Measurements from ENCODE around the gene IMP3. TPM values are rescaled to one million over a fixed set of nuclear protein-coding genes. Genes with fewer than 3 reads are reported as not detected.

IMP3 gene
- total RNA-seq, 4 donors from 2014 or later = 129 to 173 (median 140) TPM

DNA sequence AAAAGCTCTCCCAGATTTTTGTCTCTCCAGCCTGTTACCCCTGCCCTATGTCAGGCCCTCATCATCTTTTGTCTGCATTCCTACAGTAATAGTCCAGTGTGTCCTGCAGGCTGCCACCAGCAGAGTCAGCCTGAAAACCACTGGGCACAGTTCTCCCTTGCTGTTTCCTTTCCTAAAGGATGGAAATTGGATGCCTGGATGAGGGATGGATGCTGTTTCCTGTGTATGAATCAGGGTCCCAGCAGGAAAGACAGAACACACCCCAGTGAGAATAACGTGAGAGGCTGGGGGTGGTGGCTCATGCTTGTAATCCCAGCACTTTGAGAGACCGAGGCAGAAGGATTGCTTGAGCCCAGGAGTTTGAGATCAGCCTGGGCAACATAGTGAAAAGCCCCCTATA lies 4.4 kb upstream of the IMP3 start:
- no peaks in the 10 kb centered on the region for H3K9me3 ChIP-seq
- TF ChIP-seq POLR2A (IDR thresholded peaks at IDR 0.05) = no peak
- TF ChIP-seq, protein P1, sequence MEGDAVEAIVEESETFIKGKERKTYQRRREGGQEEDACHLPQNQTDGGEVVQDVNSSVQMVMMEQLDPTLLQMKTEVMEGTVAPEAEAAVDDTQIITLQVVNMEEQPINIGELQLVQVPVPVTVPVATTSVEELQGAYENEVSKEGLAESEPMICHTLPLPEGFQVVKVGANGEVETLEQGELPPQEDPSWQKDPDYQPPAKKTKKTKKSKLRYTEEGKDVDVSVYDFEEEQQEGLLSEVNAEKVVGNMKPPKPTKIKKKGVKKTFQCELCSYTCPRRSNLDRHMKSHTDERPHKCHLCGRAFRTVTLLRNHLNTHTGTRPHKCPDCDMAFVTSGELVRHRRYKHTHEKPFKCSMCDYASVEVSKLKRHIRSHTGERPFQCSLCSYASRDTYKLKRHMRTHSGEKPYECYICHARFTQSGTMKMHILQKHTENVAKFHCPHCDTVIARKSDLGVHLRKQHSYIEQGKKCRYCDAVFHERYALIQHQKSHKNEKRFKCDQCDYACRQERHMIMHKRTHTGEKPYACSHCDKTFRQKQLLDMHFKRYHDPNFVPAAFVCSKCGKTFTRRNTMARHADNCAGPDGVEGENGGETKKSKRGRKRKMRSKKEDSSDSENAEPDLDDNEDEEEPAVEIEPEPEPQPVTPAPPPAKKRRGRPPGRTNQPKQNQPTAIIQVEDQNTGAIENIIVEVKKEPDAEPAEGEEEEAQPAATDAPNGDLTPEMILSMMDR (IDR thresholded peaks at IDR 0.05) = no peak
- no peak overlapping the region for H3K4me3 ChIP-seq
- H3K36me3 ChIP-seq = peaks cover 0 to 2% (median 0%) of the 10 kb centered on the region in 3 donors
- 45 to 71% methylated on average over 2 of the region's 2 CpGs for WGBS, 2 donors
- no peak for DNase-seq
- peaks cover 22 to 42% (median 26%) of the 10 kb centered on the region in 3 donors for H3K4me1 ChIP-seq
- intact Hi-C loops (cut with DNase I) = no loop called here
- H3K27ac ChIP-seq = no peak overlapping the region
- H3K27me3 ChIP-seq = no peaks in the 10 kb centered on the region

DNA sequence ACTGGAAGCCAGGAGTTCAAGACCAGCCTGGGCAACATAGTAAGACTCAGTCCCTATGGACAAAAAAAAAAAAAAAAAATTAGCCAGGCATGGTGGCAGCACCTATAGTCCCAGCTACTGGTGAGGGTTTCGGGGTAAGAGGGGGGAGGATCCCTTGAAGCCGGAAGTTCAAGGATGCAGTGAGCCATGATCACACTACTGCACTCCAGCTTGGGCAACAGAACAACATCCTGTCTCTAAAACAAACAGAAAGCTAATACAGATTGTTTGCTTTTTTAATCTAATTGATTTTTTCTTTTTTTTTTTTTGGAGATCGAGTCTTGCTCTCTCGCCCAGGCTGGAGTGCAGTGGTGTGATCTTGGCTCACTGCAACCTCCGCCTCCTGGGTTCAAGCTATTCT lies 1.6 kb upstream of the IMP3 start:
- peaks cover 34 to 53% (median 36%) of the 10 kb centered on the region in 3 donors for H3K4me1 ChIP-seq
- no peaks in the 10 kb centered on the region for H3K9me3 ChIP-seq
- H3K36me3 ChIP-seq = peaks cover 0 to 10% (median 0%) of the 10 kb centered on the region in 3 donors
- H3K27me3 ChIP-seq = no peaks in the 10 kb centered on the region
- DNase-seq = no peak
- TF ChIP-seq, protein P1 (IDR thresholded peaks at IDR 0.05) = no peak
- TF ChIP-seq POLR2A (IDR thresholded peaks at IDR 0.05) = no peak
- intact Hi-C loops (cut with DNase I) = no loop called here
- 77 to 90% methylated on average over 5 of the region's 5 CpGs for WGBS, 2 donors
- no peak overlapping the region for H3K4me3 ChIP-seq
- H3K27ac ChIP-seq = no peak overlapping the region

DNA sequence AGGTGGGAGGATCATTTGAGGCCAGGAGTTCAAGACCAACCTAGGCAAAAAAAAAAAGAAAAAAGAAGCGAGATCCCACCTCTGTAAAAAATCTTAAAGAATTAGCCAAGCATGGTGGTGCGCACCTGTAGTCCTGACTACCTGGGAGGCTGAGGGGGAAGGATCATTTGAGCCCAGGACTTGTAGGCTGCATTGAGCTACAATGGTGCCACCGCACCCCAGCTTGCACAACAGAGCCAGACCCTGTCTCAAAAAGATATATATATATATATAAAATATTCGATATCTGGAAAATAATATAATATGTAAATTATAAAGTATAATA lies 1.1 kb upstream of the IMP3 start:
- Histone ChIP-seq H3K27me3 (no peaks in the 10 kb centered on the region), H3K4me3 (peak overlapping the region in 1 of 4 donors; percentile 79), H3K27ac (peak overlapping the region in 3 of 4 donors; percentile 92 to 98 (median 93)), H3K9me3 (no peaks in the 10 kb centered on the region), H3K4me1 (peaks cover 32 to 53% (median 32%) of the 10 kb centered on the region in 3 donors), H3K36me3 (peaks cover 0 to 10% (median 0%) of the 10 kb centered on the region in 3 donors)
- intact Hi-C loops (cut with DNase I) = no loop called here
- DNase-seq = no peak
- TF ChIP-seq, protein P1 (IDR thresholded peaks at IDR 0.05) = no peak
- no peak for TF ChIP-seq POLR2A (IDR thresholded peaks at IDR 0.05)
- WGBS, 2 donors = 67 to 77% methylated on average over 4 of the region's 4 CpGs

DNA sequence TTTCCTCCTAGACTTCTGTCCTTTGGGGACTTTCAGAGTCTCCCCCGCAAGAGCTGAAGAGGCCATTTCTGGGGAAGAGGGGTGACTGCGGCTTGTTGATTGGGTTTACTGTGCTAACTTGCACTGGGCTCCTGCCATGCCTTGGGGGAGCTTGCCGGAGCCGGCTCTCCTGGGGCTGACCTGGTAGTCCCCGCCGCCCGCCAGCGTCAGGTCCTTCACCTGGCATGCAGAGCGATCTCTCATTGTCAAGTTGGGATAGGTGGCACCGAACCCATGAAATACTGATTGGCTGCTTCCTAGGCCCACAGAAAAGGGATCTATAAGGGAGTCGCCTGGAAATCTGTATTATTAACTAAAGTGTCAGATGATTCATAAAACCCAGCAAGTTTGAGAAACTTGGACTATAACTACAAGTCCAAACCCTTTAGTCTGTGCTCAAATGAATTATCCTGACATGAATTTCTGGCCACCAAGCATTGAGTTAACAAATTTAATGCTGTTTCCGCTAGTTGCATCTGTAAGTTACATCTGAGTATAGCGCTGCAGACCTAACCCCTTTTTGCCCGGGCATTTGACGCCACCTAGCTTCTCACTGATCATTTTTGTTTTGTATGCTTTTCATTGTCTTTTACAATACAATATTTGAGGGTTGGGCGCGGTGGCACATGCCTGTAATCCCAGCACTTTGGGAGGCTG lies 607 bp upstream of the IMP3 start:
- TF ChIP-seq, protein P1 (IDR thresholded peaks at IDR 0.05) = peak in 5 of 6 experiments; percentile 29 to 43 (median 34)
- no peak for TF ChIP-seq POLR2A (IDR thresholded peaks at IDR 0.05)
- DNase-seq = no peak
- peak overlapping the region; percentile 78 to 94 (median 84) for H3K4me3 ChIP-seq
- 3 to 5% methylated on average over 7 to 9 of the region's 17 CpGs for WGBS, 2 donors
- H3K27ac ChIP-seq = peak overlapping the region; percentile 92 to 98 (median 95)
- no peaks in the 10 kb centered on the region for H3K27me3 ChIP-seq
- no peaks in the 10 kb centered on the region for H3K9me3 ChIP-seq
- H3K36me3 ChIP-seq = peaks cover 0 to 10% (median 0%) of the 10 kb centered on the region in 3 donors
- intact Hi-C loops (cut with DNase I) = no loop called here
- peaks cover 28 to 53% (median 29%) of the 10 kb centered on the region in 3 donors for H3K4me1 ChIP-seq

DNA sequence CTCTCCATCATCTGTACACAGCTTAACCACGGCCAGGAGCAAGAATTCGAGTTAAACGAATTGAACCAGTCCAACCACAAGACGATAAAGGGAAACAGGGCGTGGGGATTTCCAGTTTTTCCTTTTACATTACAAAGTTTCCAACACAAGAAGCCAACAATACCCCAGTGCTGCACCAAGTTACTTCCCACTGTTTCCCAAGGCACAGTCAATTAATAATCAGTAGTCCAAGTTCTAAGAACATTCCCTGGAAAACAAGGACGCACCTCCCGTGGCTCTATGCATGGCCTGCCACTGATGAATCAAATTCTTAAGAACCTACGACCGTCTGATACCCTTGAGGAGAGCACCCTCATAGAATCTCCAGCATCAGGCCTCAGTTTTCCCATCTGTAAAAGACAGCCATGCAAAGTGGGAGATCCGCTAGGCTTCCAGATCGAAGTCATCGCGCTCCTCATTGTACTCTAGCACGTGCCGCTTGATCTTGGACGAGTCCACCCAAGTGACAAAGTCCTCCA lies 774 bp downstream of the IMP3 start:
- H3K4me1 ChIP-seq = peaks cover 28 to 57% (median 29%) of the 10 kb centered on the region in 3 donors
- no peaks in the 10 kb centered on the region for H3K27me3 ChIP-seq
- peaks cover 0 to 10% (median 0%) of the 10 kb centered on the region in 3 donors for H3K36me3 ChIP-seq
- no peaks in the 10 kb centered on the region for H3K9me3 ChIP-seq
- no peak for DNase-seq
- no peak for TF ChIP-seq POLR2A (IDR thresholded peaks at IDR 0.05)
- TF ChIP-seq, protein P1 (IDR thresholded peaks at IDR 0.05) = no peak
- H3K27ac ChIP-seq = peak overlapping the region; percentile 92 to 98 (median 95)
- H3K4me3 ChIP-seq = peak overlapping the region; percentile 78 to 94 (median 84)
- intact Hi-C loops (cut with DNase I) = no loop called here
- 1 to 2% methylated on average over 9 to 10 of the region's 16 CpGs for WGBS, 2 donors

All from esophagus squamous epithelium (tissue), 5 donors.